Measurements from ENCODE around the gene TTC9B.
"Not testable (repeated sequence)": the region's sequence is repeated elsewhere in the genome, so short reads cannot be mapped to it uniquely, and the experiment has no call there.

The TTC9B gene

DNA sequence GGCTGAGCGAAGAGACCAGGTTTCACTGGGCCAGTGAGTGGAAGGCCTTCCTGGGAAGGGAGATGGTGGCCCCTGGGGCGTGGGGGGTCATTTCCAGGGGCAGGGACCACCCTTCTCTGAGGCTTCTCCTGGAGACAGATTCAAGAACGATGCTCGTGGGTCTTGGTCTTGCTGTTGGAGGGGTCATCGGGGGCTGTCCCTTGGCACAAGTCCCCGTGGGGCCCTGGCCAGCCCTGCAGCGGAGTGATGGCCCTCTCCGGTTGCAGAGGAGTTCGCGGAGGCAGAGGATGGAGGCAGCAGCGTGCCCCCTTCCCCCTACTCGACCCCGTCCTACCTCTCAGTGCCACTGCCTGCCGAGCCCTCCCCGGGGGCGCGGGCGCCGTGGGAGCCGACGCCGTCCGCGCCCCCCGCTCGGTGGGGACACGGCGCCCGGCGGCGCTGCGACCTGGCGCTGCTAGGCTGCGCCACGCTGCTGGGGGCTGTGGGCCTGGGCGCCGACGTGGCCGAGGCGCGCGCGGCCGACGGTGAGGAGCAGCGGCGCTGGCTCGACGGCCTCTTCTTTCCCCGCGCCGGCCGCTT is 4.8 kb downstream of the TTC9B start:
- DNase-seq = no peak

DNA sequence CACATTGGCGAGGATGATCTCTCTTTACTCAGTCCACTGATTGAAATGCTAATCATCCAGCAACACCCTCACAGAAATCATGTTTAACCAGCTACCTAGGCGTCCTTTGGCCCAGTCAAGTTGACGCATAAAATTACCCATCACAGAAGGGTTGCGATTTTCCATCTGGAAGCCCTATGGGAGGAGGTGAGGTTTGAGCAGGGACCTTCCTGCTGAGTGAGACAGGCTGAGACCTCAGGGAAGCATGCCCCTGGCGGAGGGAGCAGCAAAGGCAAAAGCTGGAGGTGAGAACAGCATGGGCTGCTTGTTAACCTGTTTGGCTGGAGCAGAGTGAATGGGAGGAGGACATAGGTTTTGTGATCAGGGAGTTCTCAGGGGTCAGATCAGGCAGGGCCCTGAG is 7.3 kb downstream of the TTC9B start:
- DNase-seq = no peak

DNA sequence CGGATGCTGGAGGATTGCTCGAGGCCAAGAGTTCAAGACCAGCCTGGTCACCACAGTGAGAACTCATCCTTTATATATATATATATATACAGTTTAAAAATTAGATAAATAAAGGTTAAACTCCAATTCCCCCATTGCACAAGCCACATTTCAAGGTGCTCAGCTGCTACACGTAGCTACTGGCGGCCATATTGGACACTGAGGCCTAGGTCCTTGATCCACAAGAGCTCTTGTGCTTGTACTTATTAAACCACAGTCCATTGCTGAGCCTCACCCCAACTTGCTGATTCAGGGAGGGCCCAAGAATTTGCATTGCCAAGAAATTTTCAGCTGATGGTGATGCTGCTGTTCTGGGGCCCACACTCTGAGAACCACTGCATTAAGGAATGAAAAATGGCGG is 9.6 kb downstream of the TTC9B start:
- no peak for DNase-seq

DNA sequence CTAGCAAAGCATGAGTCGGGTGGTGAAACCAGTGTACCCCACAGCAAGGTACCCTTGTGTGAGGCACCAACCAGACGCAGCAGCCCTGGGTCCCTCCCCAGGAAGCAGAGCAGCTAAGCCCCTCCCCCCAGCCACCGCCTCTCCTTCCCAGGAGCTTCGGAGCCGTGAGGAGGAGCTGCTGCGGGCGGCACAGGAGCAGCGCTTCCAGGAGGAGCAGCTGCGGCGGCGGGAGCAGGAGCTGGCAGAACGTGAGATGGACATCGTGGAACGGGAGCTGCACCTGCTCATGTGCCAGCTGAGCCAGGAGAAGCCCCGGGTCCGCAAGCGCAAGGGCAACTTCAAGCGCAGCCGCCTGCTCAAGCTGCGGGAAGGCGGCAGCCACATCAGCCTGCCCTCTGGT is 12.4 kb downstream of the TTC9B start:
- DNase-seq = no peak

DNA sequence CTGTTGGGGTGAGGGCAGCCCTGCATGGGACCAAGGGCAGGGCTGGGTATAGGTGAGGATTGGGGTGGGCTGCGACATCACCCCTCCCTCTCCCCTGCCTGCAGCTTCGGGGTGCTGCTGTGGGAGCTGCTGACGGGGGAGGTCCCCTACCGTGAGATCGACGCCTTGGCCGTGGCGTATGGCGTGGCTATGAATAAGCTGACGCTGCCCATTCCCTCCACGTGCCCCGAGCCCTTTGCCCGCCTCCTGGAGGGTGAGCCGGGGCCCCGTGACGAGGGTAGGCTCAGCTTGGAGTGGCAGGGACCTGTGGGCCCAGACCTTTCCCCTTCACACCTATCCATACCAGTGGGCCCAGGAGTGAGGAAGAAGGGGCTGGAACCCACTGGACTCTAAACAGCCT is 13.8 kb downstream of the TTC9B start:
- DNase-seq = no peak

DNA sequence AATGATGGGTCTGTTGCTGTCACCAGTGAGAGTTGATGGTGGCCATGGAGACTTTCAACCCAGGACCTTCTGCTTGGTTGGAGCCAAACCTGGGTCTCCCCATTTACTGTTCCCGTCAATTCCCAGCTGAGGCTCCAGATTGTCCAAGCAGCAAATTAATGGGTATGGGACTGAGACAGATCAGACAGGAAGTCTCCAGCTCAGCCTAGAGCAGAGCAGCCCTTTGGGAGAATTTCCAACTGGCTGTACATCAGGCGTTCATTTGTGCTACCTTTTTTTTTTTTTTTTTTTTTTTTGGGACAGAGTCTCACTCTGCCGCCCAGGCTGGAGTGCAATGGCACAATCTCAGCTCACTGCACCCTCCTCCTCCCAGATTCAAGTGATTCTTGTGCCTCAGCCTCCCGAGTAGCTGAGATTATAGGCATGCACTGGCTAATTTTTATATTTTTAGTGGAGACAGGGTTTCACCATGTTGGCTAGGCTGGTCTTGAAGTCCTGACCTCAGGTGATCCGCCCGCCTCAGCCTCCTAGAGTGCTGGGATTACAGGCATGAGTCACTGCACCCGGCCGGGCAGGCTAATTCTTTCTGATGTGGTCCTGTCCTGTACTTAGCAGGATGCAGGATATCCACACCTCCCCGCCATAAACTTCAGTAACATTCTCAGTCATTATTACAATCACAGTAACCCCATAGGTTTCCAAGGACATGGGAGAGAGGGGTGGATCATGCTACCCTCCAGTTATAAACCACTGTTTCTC is 17.7 kb downstream of the TTC9B start:
- DNase-seq = no peak

DNA sequence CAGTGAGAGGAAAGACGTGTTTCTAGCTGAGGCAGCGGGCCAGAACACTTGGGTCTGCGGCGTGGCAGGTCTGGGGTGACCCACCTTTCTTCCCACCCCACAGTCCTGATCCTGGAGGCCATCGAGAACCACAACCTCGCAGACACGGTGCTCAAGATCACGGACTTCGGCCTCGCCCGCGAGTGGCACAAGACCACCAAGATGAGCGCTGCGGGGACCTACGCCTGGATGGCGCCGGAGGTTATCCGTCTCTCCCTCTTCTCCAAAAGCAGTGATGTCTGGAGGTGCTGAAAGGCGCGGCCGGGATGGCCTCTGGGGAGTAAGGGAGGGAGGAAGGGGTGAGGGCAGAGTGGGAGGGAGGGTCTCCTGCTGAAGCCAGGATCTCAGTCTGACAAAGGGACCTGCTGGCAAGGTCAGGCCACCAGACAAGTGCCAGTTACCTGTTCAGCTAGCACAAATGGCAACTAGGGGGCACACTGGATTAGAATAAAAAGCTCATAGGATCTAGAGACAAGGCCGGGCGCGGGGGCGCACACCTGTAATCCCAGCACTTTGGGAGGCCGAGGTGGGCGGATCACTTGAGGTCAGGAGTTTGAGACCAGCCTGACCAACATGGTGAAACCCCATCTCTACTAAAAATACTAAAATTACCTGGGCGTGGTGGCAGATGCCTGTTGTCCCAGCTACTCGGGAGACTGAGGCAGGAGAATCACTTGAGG is 19.8 kb downstream of the TTC9B start:
- no peak for DNase-seq

DNA sequence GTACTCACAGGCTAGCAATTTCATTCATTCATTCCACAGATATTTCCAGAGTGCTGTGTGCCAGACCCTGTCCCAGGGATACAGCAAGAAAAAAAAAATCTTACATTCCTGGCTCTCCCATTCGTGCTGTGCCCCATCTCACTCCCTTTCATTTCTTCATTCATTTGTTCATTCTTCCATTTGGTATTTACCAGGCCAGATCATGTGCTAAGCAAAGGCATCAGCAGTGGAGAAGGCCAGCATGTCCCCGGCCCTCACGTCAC is 24.7 kb downstream of the TTC9B start:
- DNase-seq = no peak

DNA sequence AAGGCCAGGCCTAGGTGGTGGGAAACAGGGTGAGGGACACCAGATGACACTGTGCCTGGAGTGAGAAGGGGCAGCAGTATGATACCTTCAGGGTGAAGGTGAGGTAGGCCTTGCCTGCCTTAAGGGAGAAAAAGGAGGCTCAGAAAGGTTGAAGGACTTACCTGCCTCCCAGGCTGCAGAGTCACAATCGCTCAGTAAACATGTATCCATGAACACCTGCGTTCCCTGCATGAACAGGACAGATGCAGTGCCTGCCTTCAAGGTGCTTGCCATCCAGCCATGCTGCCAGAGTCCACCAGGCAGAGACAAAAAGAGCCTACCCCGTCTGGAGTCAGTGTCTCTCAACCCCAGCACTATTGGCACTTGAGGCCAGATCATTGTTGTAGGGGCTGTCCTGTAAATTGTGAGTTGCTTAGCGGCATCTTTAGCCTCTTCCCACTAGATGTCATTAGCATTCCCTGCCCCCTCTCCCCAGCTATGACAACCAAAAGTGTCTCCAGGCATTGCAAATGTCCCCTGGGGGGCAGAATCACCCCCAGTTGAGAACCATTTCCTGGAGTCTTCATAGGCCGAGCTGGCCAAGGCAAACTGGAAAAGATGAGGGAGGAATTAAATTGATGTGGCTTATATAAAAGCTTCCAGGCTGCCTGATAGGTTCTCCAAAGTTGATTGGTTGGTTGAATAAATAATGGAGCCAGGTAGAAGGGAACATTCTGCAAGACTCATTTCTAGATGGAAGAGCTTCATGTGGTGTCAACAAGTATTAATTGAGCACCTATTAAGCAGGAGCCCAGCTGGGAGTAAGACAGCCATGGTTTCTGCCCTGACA is 25.2 kb downstream of the TTC9B start:
- no peak for DNase-seq

DNA sequence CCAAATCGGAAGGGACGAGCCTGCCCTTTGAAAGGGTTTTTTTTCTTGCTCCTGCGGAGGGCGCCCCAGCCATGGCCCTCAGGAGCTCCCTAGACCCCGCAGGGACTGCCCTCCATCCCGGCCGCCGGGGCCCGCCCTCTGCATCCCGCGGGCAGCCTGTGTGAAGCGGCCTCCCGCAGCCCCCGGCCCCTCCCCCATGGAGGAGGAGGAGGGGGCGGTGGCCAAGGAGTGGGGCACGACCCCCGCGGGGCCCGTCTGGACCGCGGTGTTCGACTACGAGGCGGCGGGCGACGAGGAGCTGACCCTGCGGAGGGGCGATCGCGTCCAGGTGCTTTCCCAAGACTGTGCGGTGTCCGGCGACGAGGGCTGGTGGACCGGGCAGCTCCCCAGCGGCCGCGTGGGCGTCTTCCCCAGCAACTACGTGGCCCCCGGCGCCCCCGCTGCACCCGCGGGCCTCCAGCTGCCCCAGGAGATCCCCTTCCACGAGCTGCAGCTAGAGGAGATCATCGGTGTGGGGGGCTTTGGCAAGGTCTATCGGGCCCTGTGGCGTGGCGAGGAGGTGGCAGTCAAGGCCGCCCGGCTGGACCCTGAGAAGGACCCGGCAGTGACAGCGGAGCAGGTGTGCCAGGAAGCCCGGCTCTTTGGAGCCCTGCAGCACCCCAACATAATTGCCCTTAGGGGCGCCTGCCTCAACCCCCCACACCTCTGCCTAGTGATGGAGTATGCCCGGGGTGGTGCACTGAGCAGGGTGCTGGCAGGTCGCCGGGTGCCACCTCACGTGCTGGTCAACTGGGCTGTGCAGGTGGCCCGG is 26.1 kb downstream of the TTC9B start:
- peak; percentile 54 for DNase-seq

DNA sequence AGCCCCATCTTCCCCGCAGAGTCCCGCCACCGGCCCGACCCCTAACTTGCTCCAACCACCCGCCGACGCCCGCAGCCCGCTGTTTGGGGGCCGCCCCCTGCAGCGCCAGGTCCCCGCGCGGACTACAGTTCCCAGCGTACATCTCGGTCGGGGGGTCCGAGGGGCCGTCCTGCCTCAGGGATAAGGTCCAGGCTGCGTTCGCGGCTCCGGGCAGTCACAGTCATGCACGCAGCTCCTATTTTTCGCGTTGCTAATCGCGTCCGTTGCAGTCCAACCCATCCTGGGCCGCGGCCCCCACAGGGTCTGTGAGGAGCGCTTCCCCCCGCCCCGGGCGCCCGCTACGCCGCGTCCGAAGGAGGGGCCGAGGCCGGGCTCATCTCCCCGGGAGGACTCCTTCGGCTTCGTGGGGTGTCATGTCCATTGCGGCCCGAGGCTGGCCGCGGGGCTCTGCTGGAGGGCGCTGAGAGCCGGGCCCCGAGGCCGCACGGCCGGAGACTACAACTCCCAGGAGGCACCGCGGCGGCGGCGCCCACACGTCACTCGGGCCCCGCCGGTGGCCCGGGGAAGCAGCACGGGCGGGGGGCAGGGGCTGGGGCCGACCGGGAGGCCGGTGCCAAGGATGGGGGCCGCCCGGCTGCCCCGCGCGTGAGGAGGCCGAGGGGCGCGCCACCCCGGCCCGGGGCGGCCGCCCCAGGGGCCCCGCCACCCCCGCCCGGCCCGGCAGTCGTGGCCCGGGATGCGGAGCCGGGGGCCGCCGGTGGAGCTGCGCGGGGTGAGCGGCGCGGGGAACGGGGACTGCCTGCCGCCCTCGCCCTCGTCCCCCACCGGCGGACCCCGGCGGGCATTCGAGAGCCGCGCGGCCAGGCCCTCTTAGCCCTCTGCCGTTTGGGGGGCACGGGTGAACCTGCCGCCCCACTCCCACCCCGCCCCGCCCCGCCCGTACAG is 27.0 kb downstream of the TTC9B start, which contains the start of gene MAP3K10:
TSS of gene MAP3K10 (plus strand) at position 536 of the 945 bp plus-strand sequence. CDS start 606 bp downstream, outside the sequence.
- peak; percentile 85 for DNase-seq

DNA sequence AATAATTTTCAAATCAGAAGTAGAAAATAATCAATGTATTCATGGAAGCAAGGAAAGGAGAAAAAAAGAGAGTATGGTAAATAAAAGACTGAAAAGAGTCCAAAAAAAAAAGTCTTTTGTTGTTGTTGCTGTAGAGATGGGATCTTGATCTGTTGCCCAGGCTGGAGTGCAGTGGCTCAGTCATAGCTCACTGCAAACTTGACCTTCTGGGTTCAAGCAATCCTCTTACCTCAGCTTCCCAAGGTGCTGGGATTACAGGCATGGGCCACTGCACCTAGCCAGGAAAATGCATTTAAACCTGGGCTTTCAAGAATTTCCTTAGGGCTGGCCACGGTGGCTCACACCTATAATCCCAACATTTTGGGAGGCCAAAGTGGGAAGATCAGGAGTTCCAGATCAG is 33.9 kb downstream of the TTC9B start:
- no peak for DNase-seq

DNA sequence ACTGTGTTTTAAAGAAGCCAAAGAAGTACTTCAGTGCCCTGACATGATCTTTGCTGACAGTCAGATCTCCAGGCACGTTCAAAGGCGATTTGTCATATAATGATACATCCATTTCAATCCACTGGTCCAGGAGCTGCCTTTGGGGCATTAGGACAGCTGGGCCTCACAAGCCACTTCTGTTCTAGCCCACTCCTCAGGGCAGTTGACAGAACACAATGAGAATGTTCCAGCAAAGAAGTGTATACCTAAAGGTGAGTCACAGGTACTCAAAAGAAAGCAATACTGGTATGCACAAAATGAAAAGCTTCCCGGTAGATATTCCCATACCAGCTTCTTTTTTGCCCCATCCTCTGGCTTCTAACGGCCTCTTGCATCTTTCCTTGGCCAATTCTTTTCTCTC is 39.4 kb downstream of the TTC9B start:
- DNase-seq = no peak

DNA sequence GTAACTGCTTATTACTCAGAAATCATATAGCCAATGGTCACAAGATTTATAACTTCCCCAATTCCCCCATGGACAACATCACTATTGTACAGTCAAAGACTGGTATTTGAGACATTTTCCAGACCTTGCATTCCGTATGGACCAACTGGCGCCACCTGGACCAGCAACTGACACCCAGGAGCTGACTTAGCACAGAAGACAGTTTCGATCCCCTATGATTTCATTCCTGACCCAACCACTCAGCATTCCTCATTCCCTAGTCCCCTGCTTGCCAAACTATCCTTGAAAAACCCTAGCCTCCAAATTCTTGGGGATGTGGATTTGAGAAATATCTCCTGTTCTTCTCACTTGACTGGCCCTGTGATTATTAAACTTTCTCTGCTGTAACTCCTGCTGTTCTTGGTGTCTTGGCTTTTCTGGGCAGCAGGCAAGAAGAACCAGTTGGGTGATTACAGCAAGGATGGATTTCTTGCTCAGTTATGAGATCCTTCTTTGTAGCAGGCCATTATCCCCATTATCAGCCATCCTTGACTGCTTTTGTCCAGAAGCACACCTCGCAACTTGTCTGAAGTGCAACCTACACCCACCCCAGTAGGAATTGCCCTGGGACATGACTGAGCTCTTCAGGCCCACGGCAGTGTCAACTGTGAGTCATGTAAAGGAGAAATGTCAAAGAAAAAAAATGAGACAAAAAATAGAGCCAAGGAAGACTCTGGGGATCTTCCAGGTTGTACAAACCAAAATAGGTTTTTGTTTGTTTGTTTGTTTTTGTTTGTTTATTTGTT is 40.7 kb downstream of the TTC9B start:
- no peak for DNase-seq

DNA sequence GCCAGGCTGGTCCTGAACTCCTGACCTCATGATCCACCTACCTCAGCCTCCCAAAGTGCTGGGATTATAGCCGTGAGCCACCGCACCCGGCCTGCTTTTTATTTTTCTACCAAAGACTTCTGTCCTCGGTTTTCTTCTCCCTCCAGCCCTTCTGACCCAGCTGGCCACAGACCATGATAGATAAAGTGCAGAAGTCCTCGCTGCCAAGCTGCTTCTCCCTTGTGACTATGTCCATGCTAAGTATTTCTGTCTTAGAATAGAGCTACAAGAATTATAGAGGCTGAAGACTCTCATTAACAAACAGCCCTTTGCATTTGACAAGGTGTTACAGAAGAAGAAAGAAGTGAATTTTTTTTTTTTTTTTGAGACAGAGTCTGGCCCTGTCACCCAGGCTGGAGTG is 42.4 kb downstream of the TTC9B start:
- no peak for DNase-seq

DNA sequence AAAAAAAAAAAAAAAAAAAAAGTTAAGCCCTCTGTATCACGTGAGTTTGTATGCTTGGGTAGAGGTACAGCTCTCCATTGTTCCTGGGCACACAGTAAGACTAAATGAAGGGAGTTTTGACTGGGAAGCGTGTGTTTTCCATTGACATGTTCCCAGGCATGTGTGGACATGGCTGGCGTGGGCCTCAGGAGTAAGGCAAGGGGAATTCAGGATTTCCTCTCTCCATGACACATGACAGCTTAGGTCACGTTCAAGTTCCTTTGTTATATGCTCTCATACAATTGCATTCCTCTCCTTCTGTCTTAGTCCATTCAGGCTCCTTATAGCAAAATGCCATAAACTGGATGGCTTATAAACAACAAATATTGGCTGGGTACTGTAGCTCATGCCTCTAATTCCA is 44.1 kb downstream of the TTC9B start:
- DNase-seq = no peak

DNA sequence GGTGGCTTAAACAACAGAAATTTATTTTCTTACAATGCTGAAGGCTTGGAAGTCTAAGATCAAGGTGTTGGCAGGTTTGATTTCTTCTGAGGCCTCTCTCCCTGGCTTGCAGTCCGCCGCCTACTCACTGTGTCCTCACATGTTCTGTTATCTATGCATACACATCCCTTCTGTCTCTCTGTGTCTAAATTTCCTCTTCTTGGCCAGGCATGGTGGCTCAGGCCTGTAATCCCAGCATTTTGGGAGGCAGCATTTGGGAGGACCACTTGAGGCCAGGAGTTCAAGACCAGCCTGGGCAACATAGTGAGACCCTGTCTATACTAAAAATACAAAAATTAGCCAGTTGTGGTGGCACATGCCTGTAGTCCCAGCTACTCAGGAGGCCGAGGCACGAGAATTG is 46.9 kb downstream of the TTC9B start:
- DNase-seq = not testable (repeated sequence)

DNA sequence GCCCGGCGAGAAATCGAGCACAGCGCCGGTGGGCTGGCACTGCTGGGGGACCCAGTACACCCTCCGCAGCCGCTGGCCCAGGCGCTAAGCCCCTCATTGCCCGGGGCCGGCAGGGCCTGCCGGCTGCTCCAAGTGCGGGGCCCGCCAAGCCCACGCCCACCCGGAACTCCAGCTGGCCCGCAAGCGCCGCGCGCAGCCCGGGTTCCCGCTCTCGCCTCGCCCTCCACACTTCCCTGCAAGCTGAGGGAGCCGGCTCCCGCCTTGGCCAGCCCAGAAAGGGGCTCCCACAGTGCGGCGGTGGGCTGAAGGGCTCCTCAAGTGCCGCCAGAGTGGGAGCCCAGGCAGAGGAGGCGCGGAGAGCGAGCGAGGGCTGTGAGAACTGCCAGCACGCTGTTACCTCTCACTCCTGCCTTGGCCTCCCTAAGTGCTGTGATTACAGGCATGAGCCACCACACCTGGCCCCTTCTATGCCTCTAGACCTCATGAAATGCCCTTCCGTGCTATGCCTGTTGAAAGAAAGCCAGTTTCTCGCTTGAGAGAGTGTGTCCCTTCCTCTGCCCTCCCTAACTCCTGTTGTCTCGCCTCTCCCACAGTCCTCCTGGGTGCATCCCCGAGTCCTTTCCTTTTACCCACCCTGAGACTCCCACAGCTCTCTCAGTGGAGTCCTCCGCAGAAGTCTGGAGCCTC is 47.7 kb downstream of the TTC9B start:
- not testable (repeated sequence) for DNase-seq

DNA sequence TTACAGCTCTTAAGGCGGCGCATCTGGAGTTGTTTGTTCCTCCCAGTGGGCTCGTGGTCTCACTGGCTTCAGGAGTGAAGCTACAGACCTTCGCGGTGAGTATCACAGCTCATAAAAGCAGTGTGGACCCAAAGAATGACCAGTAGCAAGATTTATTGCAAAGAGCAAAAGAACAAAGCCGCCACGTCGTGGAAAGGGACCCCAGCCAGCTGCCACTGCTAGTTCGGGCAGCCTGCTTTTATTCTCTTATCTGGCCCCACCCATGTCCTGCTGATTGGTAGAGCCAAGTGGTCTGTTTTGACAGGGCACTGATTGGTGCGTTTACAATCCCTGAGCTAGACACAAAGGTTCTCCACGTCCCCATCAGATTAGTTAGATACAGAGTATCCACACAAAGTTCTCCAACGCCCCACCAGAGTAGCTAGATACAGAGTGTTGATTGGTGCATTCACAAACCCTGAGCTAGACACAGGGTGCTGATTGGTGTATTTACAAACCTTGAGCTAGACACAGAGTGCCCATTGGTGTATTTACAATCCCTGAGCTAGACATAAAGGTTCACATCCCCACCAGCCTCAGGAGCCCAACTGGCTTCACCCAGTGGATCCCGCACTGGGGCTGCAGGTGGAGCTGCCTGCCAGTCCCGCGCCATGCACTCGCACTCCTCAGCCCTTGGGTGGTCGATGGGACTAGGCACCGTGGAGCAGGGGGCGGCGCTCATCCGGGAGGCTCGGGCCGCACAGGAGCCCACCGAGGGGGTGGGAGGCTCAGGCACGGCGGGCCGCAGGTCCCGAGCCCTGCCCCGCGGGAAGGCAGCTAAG is 48.5 kb downstream of the TTC9B start:
- not testable (repeated sequence) for DNase-seq

Data from right forelimb (tissue), 1 donor.